SK-N-SH (cell line): ENCODE data around the gene PROSER2. TPM values are rescaled to one million over a fixed set of nuclear protein-coding genes. Genes with fewer than 3 reads are reported as not detected.

ENCODE experiments used
- CTCF ChIA-PET: fragments of 300-600, 350-600 bp; formaldehyde crosslinking; extraction: SDS; loops from one replicate; lab custom pipeline; 2021; lab: Yijun Ruan, JAX
- POLR2A ChIA-PET: fragments of 350-600 bp; sonication (Branson Sonifier 250); formaldehyde crosslinking; extraction: SDS; loops from one replicate; lab custom pipeline; 2020; ENCODE audit warnings: antibody characterized with exemption, inconsistent platforms; lab: Yijun Ruan, JAX
- DNase-seq: peaks from one replicate; pipeline ENCODE4 v3.0.0; 2012
- H2AFZ ChIP-seq: fragments of 200-600 bp; sonication (generic); 2 replicates; pipeline ENCODE4 v1.8.1; 2016; ENCODE audit warnings: antibody characterized with exemption, mild to moderate bottlenecking, low read depth
- H3F3A ChIP-seq: fragments of 200-600 bp; sonication (generic); replicated peaks from 2 replicates; pipeline ENCODE3; 2016; ENCODE audit warnings: antibody characterized with exemption, mild to moderate bottlenecking; ENCODE audit not compliant: insufficient read depth
- H3K27ac ChIP-seq, 2 experiments: fragments of 200-500 bp in 1 of 2; fragments of 200-600 bp in 1 of 2; sonication (Bioruptor generic) in 1 of 2; sonication (generic), shearing (Covaris generic) in 1 of 2; 2 replicates each; pipeline versions ENCODE4 v1.5.1 to v1.6.1; 2014 to 2016; ENCODE audit warnings: low read depth in 2 of 2, inconsistent platforms in 1 of 2, low read length in 1 of 2, mild to moderate bottlenecking in 1 of 2, mixed read lengths in 1 of 2
- H3K27me3 ChIP-seq: fragments of 200-600 bp; sonication (generic), shearing (Covaris generic); 2 replicates; pipeline ENCODE4 v1.6.1; 2016; ENCODE audit warnings: mixed run types; ENCODE audit not compliant: insufficient read depth
- H3K36me3 ChIP-seq, 2 experiments: fragments of 200-500 bp in 1 of 2; fragments of 200-600 bp in 1 of 2; sonication (Bioruptor generic) in 1 of 2; sonication (generic) in 1 of 2; replicated peaks in 1 of 2; 2 replicates each; pipeline versions ENCODE3 to v1.5.1; 2014 to 2016; ENCODE audit warnings: low read length in 1 of 2, mild to moderate bottlenecking in 1 of 2; ENCODE audit not compliant: insufficient read depth in 2 of 2, control insufficient read depth in 1 of 2
- H3K4me1 ChIP-seq, 2 experiments: fragments of 200-500 bp in 1 of 2; fragments of 200-600 bp in 1 of 2; sonication (Bioruptor generic) in 1 of 2; sonication (generic), shearing (Covaris generic) in 1 of 2; 2 replicates each; pipeline versions ENCODE4 v1.5.1 to v1.6.1; 2014 to 2016; ENCODE audit warnings: low read depth in 1 of 2, low read length in 1 of 2, mixed run types in 1 of 2; ENCODE audit not compliant: insufficient read depth in 2 of 2, control insufficient read depth in 1 of 2
- H3K4me2 ChIP-seq: fragments of 200-600 bp; sonication (generic), shearing (Covaris generic); 2 replicates; pipeline ENCODE4 v1.6.1; 2017; ENCODE audit warnings: mixed run types
- H3K4me3 ChIP-seq, 2 experiments: fragments of 200-500 bp in 1 of 2; fragments of 200-600 bp in 1 of 2; sonication (Bioruptor generic) in 1 of 2; sonication (generic), shearing (Covaris generic) in 1 of 2; 2 replicates each; pipeline versions ENCODE4 v1.5.1 to v1.8.1; 2014 to 2016; ENCODE audit warnings: low read depth in 2 of 2, inconsistent platforms in 1 of 2, low read length in 1 of 2, mild to moderate bottlenecking in 1 of 2, mixed read lengths in 1 of 2, moderate library complexity in 1 of 2
- H3K79me2 ChIP-seq: fragments of 200-600 bp; sonication (generic); 2 replicates; pipeline ENCODE4 v1.8.1; 2017; ENCODE audit warnings: mild to moderate bottlenecking; ENCODE audit not compliant: insufficient read depth
- H3K9ac ChIP-seq: fragments of 200-600 bp; sonication (generic); 2 replicates; pipeline ENCODE4 v1.6.1; 2017; ENCODE audit warnings: mixed run types
- H3K9me2 ChIP-seq: fragments of 200-600 bp; sonication (generic); 2 replicates; pipeline ENCODE4 v1.6.1; 2017; ENCODE audit warnings: mixed run types
- H3K9me3 ChIP-seq: fragments of 200-600 bp; sonication (generic); 2 replicates; pipeline ENCODE4 v1.6.1; 2017; ENCODE audit warnings: mixed run types, mild to moderate bottlenecking, moderate library complexity
- H4K20me1 ChIP-seq: fragments of 200-600 bp; sonication (generic); 2 replicates; pipeline ENCODE4 v1.6.1; 2017; ENCODE audit warnings: mild to moderate bottlenecking, mixed run types; ENCODE audit not compliant: insufficient read depth
- ELF1 ChIP-seq: IDR thresholded peaks from 2 replicates; pipeline ENCODE4 v1.4.0; 2012
- FOXJ3 ChIP-seq: sonication (generic); formaldehyde crosslinking; IDR thresholded peaks from 2 replicates; pipeline ENCODE4 v1.5.1; 2020; ENCODE audit warnings: mild to moderate bottlenecking, missing genetic modification reagents
- GABPA ChIP-seq: IDR thresholded peaks from 2 replicates; pipeline ENCODE4 v1.4.0; 2012; ENCODE audit warnings: low read depth, mild to moderate bottlenecking
- IRF3 ChIP-seq: fragments of 150-350 bp; IDR thresholded peaks from 2 replicates; pipeline ENCODE4 v1.6.1; 2016; ENCODE audit warnings: mild to moderate bottlenecking, low read depth, low read length
- MEF2A ChIP-seq: IDR thresholded peaks from 2 replicates; pipeline ENCODE4 v1.4.0; 2012; ENCODE audit warnings: low read depth, borderline replicate concordance
- MXI1 ChIP-seq: IDR thresholded peaks from 2 replicates; pipeline ENCODE4 v1.6.1; 2012; ENCODE audit warnings: mild to moderate bottlenecking, low read depth, low read length, improper control_type of control experiment
- NFIC ChIP-seq: IDR thresholded peaks from 2 replicates; pipeline ENCODE4 v1.4.0; 2012; ENCODE audit warnings: borderline replicate concordance
- PBX3 ChIP-seq: IDR thresholded peaks from 2 replicates; pipeline ENCODE4; 2012
- RFX5 ChIP-seq: IDR thresholded peaks from 2 replicates; pipeline ENCODE4 v1.6.1; 2012; ENCODE audit warnings: mild to moderate bottlenecking, improper control_type of control experiment, low read length
- TCF12 ChIP-seq: IDR thresholded peaks from 2 replicates; pipeline ENCODE4 v1.4.0; 2012
- USF1 ChIP-seq: IDR thresholded peaks from 2 replicates; pipeline ENCODE4 v1.4.0; 2012; ENCODE audit warnings: low read depth, borderline replicate concordance
- YY1 ChIP-seq: IDR thresholded peaks from 2 replicates; pipeline ENCODE4 v1.4.0; 2012; ENCODE audit warnings: low read depth, mild to moderate bottlenecking
- WGBS: methylation state at CpG from one replicate; pipeline ENCODE4 v1.1.6; 2017; ENCODE audit warnings: low lambda C conversion rate; 5-methylcytosine and 5-hydroxymethylcytosine counted together
- polyA plus RNA-seq, 3 experiments: library from polyadenylated mRNA; depleted of rRNA; stranded (reverse); fragments of >200 nt; gene quantifications; 2 replicates each; pipeline ENCODE4 v1.2.3, GENCODE V29; 2012

The PROSER2 gene
- polyA plus RNA-seq, 1 of the 3 experiments (the other 2 are of a cell fraction): 0.95 TPM

DNA sequence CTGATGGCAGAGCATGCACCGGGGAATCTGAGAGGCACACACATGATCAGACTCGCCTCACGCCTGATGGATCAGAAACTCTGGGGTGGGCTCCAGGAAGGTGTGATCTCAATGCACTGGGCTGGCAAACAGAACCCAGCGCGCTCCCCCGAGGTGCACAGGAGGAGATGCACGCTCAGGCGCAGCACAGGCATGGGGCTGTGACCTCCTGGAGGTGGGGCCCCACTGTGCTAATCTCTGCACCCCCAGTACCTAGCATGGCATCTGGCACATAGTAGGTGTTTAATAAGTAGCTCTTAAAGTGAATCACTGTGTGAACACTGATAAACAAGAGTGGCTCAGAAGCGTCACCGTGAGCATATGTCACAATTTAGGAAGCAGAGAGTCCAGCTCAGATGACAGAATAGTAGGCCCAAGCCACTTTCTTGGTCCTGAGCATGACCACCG is 57.9 kb downstream of the PROSER2 start:
- POLR2A ChIA-PET: no interaction called here
- no peaks in the 10 kb centered on the region for H3F3A ChIP-seq
- no peak overlapping the region for H3K27ac ChIP-seq
- no peaks in the 10 kb centered on the region for H3K27me3 ChIP-seq
- TF ChIP-seq YY1 (no peak), IRF3 (no peak), FOXJ3 (CRISPR knock-in tag) (no peak), ELF1 (no peak), NFIC (no peak), RFX5 (no peak)
- H3K4me3 ChIP-seq: no peak overlapping the region
- no peak overlapping the region for H3K9ac ChIP-seq
- CTCF ChIA-PET: interaction anchor here (0.6 to 1.1 kb wide), 2 partner anchors 13 to 62 kb away, joined by 3 read pairs; no protein-coding TSS in a partner anchor
- no peaks in the 10 kb centered on the region for H4K20me1 ChIP-seq
- WGBS: 92% methylated on average over 9 of the region's 11 CpGs
- no peak overlapping the region for H2AFZ ChIP-seq
- H3K36me3 ChIP-seq: no peaks in the 10 kb centered on the region
- H3K4me2 ChIP-seq: no peak overlapping the region
- H3K4me1 ChIP-seq: no peaks in the 10 kb centered on the region
- H3K79me2 ChIP-seq: no peaks in the 10 kb centered on the region
- no peaks in the 10 kb centered on the region for H3K9me3 ChIP-seq
- DNase-seq: no peak
- H3K9me2 ChIP-seq: no peaks in the 10 kb centered on the region

DNA sequence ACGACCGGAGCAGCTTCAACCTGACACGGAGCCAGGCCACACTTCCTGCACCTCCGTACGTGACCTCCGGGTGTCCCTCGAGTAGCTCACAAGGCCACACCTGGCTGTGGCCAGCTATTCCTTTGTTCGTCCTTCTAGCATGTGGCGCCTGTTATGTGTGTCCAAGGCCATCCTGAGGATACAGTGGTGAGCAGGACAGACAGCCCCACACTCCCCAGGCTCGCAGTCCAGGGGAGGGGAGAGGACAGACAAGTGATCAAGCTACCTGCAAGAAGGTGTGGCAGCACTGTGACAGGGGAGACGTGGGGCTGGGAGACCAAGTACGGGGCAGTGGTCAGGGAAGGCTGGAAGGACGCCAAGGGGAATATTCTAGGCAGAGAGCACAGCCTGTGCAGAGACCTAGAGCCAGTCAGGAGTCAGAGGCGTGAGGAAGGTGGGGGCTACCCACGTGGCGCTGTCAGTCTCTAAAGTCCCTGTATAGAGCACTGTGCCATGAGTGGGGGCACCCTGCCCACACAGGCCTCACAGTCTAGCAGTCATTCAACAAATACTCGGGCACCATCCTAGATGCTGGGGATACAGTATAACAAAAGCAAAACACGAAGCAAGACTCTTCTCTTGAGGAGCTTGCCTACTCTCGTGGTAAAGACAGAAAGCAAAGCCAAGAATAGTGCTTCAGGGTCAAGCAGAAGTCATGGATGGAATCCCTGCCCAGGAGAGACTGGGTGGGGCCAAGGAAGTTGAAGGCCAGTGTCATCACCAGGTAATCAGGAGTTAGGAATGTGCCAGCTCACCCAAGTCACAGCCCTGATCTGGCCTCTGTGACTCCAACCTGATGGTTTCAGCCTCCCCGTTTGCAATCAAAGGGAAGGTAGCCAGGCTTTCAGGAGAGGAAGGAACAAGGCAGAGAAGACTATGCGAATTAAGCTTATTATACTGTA is 58.6 kb downstream of the PROSER2 start:
- Histone ChIP-seq H3K36me3 (no peaks in the 10 kb centered on the region), H3K9ac (no peak overlapping the region), H3K4me2 (no peak overlapping the region), H3K27ac (no peak overlapping the region), H3F3A (no peaks in the 10 kb centered on the region), H4K20me1 (no peaks in the 10 kb centered on the region), H3K27me3 (no peaks in the 10 kb centered on the region), H2AFZ (no peak overlapping the region), H3K9me3 (no peaks in the 10 kb centered on the region), H3K4me1 (no peaks in the 10 kb centered on the region), H3K79me2 (no peaks in the 10 kb centered on the region), H3K9me2 (no peaks in the 10 kb centered on the region), H3K4me3 (no peak overlapping the region)
- no peak for DNase-seq
- 86% methylated on average over 21 of the region's 21 CpGs for WGBS
- CTCF ChIA-PET: interaction anchor here (0.6 to 1.3 kb wide), 3 partner anchors 13 to 124 kb away, joined by 3 to 5 read pairs (median 3); no protein-coding TSS in a partner anchor
- POLR2A ChIA-PET: interaction anchor here (0.7 kb wide), 1 partner anchor 9 kb away, joined by 4 read pairs; no protein-coding TSS in a partner anchor
- TF ChIP-seq YY1: no peak
- TF ChIP-seq IRF3: no peak
- TF ChIP-seq FOXJ3 (CRISPR knock-in tag): no peak
- no peak for TF ChIP-seq MEF2A
- TF ChIP-seq TCF12: no peak
- no peak for TF ChIP-seq USF1
- TF ChIP-seq GABPA: no peak
- TF ChIP-seq PBX3: no peak
- TF ChIP-seq MXI1: no peak
